Measurements from ENCODE around the gene NRIP1. TPM values are rescaled to one million over a fixed set of nuclear protein-coding genes. Genes with fewer than 3 reads are reported as not detected.

NRIP1 gene
- total RNA-seq, 2 experiments from 2014 or later = 4.4 to 5.4 TPM

DNA sequence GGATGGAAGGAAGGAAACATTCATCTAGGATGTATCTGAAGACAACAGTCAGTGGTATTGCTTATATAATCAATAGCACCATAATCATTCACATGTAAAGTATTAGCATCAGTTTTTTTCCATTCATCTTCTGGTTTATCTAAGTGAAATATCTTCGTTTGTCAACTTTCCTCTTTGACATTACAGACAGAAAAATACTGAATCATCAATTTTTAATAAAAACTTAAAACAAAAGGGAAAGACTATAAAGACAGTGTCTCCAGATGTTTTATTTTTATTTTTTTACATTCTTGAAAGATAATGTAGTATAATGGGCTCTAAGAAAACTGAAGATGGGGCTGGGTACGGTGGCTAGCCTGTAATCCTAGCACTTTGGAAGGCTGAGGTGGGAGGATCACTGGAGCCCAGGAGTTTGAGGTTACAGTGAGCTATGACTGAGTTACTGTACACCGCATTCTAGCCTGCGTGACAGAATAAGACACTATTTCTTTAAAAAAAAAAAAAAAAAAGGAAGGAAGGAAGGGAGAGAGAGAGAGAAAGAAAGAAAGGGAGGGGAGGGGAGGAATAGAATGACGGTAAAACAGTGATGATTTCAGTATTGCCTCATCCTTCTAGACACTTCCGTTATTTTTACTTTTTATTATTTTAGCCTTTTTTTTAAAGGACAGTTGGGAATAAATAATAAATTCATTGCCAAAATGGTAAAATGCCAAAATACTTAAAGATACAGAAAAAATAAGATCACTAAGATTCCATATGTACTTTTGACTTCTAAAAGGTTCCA, 89.5 kb downstream of the NRIP1 start:
- Mint-ChIP-seq H3K4me1 (ENCODE audit: low read depth) (no peaks in the 10 kb centered on the region), H3K4me3 (no peak overlapping the region), H3K27me3 (no peaks in the 10 kb centered on the region), H3K36me3 (no peaks in the 10 kb centered on the region), H3K27ac (no peak overlapping the region), H3K9me3 (no peaks in the 10 kb centered on the region)
- POLR2A ChIA-PET = no interaction called here
- DNase-seq = no peak
- CTCF ChIA-PET = no interaction called here
- intact Hi-C loops (cut with micrococcal nuclease) = no loop called here

DNA sequence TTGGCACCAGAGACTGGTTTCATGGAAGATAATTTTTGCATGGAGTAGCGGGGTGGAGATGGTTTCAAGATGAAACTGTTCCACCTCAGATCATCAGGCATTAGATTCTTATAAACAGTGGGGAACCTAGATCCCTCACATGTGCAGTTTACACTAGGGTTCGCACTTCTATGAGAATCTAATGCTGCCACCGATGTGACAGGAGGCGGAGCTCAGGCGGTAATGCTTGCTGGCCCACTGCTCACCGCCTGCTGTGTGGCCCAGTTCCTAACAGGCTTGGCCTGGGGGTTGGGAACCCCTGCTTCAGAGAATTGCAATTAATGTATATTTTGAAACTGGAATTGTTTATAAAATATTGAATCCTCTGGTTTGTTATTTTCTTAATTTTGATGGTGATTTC, 92.1 kb downstream of the NRIP1 start:
- no peaks in the 10 kb centered on the region for H3K4me1 Mint-ChIP-seq (ENCODE audit: low read depth)
- peaks cover 15% of the 10 kb centered on the region for H3K36me3 Mint-ChIP-seq
- H3K9me3 Mint-ChIP-seq = no peaks in the 10 kb centered on the region
- ChIA-PET CTCF (no interaction called here), POLR2A (no interaction called here)
- no peak for DNase-seq
- no peak overlapping the region for H3K27ac Mint-ChIP-seq
- no peak overlapping the region for H3K4me3 Mint-ChIP-seq
- H3K27me3 Mint-ChIP-seq = no peaks in the 10 kb centered on the region
- intact Hi-C loops (cut with micrococcal nuclease) = no loop called here

DNA sequence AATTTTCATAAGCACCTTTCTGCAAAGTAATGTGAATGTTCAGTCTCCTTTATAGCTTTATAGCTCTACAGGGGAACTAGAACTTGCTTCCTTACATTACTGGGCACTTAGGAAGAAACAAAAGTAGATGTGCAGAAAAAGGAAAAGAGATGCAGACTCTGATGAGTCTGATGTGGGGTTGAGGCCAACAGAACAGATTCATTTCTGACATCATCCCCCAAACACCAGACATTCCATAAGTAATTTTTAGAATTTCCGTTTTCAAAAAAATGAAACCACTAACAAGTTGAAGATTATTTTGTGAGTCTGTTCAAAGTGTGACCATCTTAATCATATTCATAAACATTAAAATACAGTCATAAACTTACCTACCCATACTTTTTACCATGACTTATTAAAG, 96.0 kb downstream of the NRIP1 start:
- ChIA-PET POLR2A (no interaction called here), CTCF (no interaction called here)
- Mint-ChIP-seq H3K36me3 (peaks cover 34% of the 10 kb centered on the region), H3K9me3 (peaks cover 2% of the 10 kb centered on the region), H3K27ac (no peak overlapping the region), H3K27me3 (no peaks in the 10 kb centered on the region), H3K4me3 (no peak overlapping the region), H3K4me1 (ENCODE audit: low read depth) (no peaks in the 10 kb centered on the region)
- DNase-seq = no peak
- intact Hi-C loops (cut with micrococcal nuclease) = no loop called here

DNA sequence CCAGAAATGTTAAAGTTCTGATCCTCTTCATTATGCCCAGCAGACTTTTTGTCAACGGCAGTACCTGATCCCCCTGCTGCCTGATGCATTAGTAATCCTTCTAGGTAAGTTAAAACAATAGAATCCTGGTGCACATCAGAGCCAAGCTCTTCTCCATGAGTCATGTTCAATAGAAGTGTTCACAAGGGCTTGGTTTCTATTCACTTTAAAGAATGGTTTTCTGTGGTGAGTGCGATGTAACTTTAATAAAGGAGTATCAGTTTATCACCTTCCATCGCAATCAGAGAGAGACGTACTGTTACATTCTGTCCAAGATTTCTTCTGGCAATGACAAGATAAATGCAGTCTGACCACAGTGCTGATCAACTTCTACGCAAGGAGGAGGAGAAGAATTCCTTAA, 96.8 kb downstream of the NRIP1 start:
- intact Hi-C loops (cut with micrococcal nuclease) = no loop called here
- CTCF ChIA-PET = no interaction called here
- peaks cover 2% of the 10 kb centered on the region for H3K9me3 Mint-ChIP-seq
- no peaks in the 10 kb centered on the region for H3K27me3 Mint-ChIP-seq
- POLR2A ChIA-PET = no interaction called here
- H3K4me3 Mint-ChIP-seq = no peak overlapping the region
- DNase-seq = no peak
- peaks cover 34% of the 10 kb centered on the region for H3K36me3 Mint-ChIP-seq
- H3K4me1 Mint-ChIP-seq (ENCODE audit: low read depth) = no peaks in the 10 kb centered on the region
- H3K27ac Mint-ChIP-seq = no peak overlapping the region

DNA sequence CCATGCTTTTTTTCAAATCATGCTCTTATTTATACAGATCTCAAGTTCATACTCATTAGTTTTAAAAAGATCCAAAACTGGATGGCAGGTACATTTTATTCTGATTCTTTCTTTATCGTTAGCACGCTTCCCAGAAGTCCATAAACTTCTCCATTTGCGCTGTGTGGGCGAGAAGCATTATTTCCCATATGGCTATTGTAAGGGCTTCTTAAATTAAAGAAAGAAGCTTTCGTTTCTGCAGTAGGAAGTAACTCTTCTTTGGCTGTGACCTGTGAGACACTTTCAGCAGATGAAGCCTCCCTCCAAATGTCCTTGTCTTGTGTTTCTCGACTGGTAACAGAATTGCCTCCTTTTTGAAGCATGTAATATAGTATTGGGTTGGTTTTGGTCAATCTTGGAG, 100.2 kb downstream of the NRIP1 start:
- intact Hi-C loops (cut with micrococcal nuclease) = no loop called here
- POLR2A ChIA-PET = no interaction called here
- peaks cover 34% of the 10 kb centered on the region for H3K36me3 Mint-ChIP-seq
- no peak overlapping the region for H3K4me3 Mint-ChIP-seq
- no peak overlapping the region for H3K27ac Mint-ChIP-seq
- H3K9me3 Mint-ChIP-seq = peaks cover 2% of the 10 kb centered on the region
- CTCF ChIA-PET = no interaction called here
- no peak for DNase-seq
- H3K4me1 Mint-ChIP-seq (ENCODE audit: low read depth) = no peaks in the 10 kb centered on the region
- H3K27me3 Mint-ChIP-seq = no peaks in the 10 kb centered on the region

DNA sequence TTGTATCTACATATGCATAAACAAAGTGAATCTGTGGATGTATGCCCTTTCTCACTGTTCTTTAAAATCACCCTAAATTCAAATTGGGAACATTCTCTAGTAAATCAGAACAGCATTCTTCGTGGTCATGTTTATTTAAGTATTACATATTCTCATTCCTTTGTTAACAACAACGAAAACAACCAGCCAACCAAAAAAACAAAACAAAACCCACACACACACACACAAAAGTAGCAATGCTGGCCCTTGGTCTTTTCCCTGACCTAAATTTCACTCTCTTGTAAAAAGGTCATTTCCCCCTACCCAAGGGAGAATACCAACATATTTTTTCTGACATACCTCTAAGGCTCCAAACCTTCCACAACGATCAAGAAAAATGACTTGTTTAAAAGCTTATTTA, 102.6 kb downstream of the NRIP1 start:
- Mint-ChIP-seq H3K4me1 (ENCODE audit: low read depth) (no peaks in the 10 kb centered on the region), H3K27me3 (no peaks in the 10 kb centered on the region), H3K9me3 (peaks cover 2% of the 10 kb centered on the region), H3K27ac (no peak overlapping the region), H3K4me3 (no peak overlapping the region), H3K36me3 (peaks cover 15% of the 10 kb centered on the region)
- POLR2A ChIA-PET = no interaction called here
- CTCF ChIA-PET = no interaction called here
- intact Hi-C loops (cut with micrococcal nuclease) = no loop called here
- no peak for DNase-seq

DNA sequence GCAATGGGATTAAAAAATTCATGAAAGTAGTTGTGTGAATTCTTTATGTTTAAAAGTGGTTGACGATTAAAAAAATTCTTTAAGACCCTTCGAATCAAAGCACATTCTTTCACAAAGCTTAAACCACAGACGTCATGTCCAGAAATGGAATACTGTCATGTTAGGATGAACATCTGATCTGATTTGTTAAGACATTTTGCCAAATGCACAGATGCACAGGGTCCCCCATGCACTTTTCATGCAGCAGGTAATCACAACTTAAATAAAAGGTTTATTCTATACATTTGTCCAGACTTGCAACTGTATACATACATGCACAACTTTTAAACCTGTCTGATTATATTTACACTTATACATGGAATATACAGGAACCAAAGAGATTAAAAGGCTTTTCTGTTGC, 103.3 kb downstream of the NRIP1 start:
- intact Hi-C loops (cut with micrococcal nuclease) = no loop called here
- peaks cover 2% of the 10 kb centered on the region for H3K9me3 Mint-ChIP-seq
- no peak overlapping the region for H3K4me3 Mint-ChIP-seq
- CTCF ChIA-PET = no interaction called here
- H3K36me3 Mint-ChIP-seq = peaks cover 11% of the 10 kb centered on the region
- POLR2A ChIA-PET = no interaction called here
- no peaks in the 10 kb centered on the region for H3K4me1 Mint-ChIP-seq (ENCODE audit: low read depth)
- no peaks in the 10 kb centered on the region for H3K27me3 Mint-ChIP-seq
- no peak for DNase-seq
- no peak overlapping the region for H3K27ac Mint-ChIP-seq

DNA sequence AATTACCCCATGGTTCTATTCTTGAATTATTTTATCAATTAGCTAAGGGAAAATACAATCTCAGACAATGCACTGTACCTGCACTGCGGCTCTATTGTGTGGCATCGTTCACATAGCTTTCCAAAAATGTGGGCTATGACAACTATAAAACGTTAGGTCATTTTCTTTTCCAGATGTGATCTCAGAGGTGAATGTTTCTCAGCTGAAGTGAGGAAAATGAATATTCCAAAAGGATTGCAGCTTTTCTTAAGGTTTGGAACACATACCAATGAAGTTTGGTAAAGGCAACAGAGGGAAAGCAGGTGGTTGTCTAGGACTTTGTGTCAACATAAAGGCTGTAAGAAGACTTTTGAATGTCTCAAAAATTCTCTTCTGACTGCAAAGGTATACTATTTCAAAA, 105.5 kb downstream of the NRIP1 start:
- H3K36me3 Mint-ChIP-seq = no peaks in the 10 kb centered on the region
- no peak for DNase-seq
- no peaks in the 10 kb centered on the region for H3K4me1 Mint-ChIP-seq (ENCODE audit: low read depth)
- POLR2A ChIA-PET = no interaction called here
- H3K27me3 Mint-ChIP-seq = no peaks in the 10 kb centered on the region
- CTCF ChIA-PET = no interaction called here
- intact Hi-C loops (cut with micrococcal nuclease) = loop anchor here (10.0 kb wide), 1 partner anchor 55 kb away; no protein-coding TSS in a partner anchor
- no peak overlapping the region for H3K27ac Mint-ChIP-seq
- H3K4me3 Mint-ChIP-seq = no peak overlapping the region
- H3K9me3 Mint-ChIP-seq = no peaks in the 10 kb centered on the region

DNA sequence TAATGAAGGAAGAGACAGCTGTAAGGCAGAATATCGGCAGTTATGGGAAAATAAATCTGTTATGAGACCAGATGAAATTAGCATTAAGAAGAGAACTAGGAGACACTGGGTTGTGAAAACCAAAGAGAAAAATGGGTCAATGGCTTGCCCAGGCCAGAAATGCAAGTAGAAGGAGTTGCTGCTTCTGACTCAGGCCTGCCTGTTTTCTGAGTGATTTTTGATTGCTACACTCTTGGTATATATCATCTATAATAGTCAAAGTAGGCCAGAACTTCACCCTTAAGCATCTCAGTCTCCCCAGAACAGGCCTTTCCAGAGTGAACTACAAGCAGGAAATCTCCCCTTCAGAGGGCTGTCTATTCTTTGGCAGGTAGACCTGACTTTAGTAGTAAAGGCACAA, 107.0 kb downstream of the NRIP1 start:
- no peak overlapping the region for H3K4me3 Mint-ChIP-seq
- POLR2A ChIA-PET = no interaction called here
- no peaks in the 10 kb centered on the region for H3K4me1 Mint-ChIP-seq (ENCODE audit: low read depth)
- CTCF ChIA-PET = interaction anchor here (0.6 kb wide), 1 partner anchor 455 kb away, joined by 3 read pairs; no protein-coding TSS in a partner anchor
- no peak overlapping the region for H3K27ac Mint-ChIP-seq
- no peaks in the 10 kb centered on the region for H3K9me3 Mint-ChIP-seq
- no peaks in the 10 kb centered on the region for H3K36me3 Mint-ChIP-seq
- intact Hi-C loops (cut with micrococcal nuclease) = loop anchor here (10.0 kb wide), 1 partner anchor 57 kb away; no protein-coding TSS in a partner anchor
- no peak for DNase-seq
- H3K27me3 Mint-ChIP-seq = no peaks in the 10 kb centered on the region

DNA sequence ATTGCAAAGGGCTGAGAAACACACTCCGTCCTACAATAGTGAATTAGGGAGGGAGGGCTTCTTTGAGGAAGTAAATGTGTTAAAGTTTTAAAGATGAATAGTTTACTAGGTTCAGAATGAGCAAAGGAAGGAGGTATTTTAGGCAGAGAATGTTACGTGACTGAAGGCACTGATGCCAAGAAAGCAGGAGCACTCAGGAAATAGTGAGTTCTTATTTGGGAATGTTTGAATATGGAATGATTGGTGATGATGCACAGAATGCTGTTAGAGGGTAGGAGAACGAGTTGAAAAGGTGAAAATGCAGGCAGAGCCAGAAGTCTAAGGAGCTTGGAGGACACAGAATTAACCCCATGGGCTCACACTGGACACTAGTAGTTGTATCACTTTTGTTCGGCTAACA, 108.0 kb downstream of the NRIP1 start:
- Mint-ChIP-seq H3K9me3 (no peaks in the 10 kb centered on the region), H3K4me3 (no peak overlapping the region), H3K36me3 (no peaks in the 10 kb centered on the region), H3K27me3 (no peaks in the 10 kb centered on the region), H3K27ac (no peak overlapping the region), H3K4me1 (ENCODE audit: low read depth) (no peaks in the 10 kb centered on the region)
- ChIA-PET CTCF (no interaction called here), POLR2A (no interaction called here)
- intact Hi-C loops (cut with micrococcal nuclease) = loop anchor here (10.0 kb wide), 1 partner anchor 58 kb away; no protein-coding TSS in a partner anchor
- no peak for DNase-seq

DNA sequence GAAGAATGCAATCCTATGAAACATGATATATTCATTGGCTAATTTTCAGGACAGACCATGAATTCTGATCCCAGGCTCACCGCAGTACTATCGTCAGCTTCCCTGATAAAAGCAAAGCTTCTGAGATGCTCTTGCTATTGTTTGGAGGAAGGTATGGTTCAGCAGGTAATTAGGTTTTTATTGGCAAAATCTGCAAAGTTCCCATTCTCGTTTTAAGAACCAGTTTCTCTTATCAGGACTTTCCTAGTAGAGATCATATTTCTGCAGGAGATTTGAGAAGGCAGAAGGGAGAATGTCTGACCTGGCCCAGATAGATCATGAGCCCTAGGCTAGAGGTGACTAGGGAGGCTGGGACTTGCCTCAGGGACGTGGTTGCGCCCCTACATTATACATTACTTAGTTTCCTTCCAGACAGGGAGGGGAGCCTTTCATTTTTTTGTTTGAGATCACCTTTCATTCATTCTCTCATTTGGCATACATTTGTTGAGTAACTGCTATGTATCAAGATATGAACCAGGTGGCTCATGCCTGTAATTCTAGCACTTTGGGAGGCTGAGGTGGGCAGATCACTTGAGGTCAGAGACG, 108.8 kb downstream of the NRIP1 start:
- intact Hi-C loops (cut with micrococcal nuclease) = loop anchor here (10.0 kb wide), 1 partner anchor 59 kb away; no protein-coding TSS in a partner anchor
- no peak overlapping the region for H3K27ac Mint-ChIP-seq
- H3K36me3 Mint-ChIP-seq = no peaks in the 10 kb centered on the region
- no peak overlapping the region for H3K4me3 Mint-ChIP-seq
- no peaks in the 10 kb centered on the region for H3K9me3 Mint-ChIP-seq
- ChIA-PET CTCF (no interaction called here), POLR2A (no interaction called here)
- H3K4me1 Mint-ChIP-seq (ENCODE audit: low read depth) = no peaks in the 10 kb centered on the region
- no peaks in the 10 kb centered on the region for H3K27me3 Mint-ChIP-seq
- no peak for DNase-seq

DNA sequence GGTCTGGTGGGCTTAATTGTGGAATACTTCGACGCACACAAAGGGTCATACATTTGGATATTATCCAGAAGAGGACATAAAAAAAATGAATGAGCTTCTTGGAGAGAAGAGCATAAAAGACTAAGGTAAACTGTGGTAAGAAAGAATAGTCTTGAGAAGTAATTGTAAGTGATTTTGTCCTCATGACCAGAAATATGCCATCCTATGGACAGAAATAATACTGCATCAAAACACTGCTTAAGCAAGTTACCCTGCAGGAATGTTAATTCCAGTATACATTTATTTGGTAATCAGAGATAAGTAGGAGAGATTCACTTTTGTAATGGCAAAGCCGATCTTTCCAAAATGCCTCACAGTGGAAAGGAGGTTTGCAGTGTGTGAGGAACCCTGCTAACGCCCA, 111.9 kb downstream of the NRIP1 start:
- Mint-ChIP-seq H3K4me1 (ENCODE audit: low read depth) (no peaks in the 10 kb centered on the region), H3K27me3 (peaks cover 2% of the 10 kb centered on the region), H3K4me3 (no peak overlapping the region), H3K27ac (no peak overlapping the region), H3K9me3 (peaks cover 3% of the 10 kb centered on the region), H3K36me3 (no peaks in the 10 kb centered on the region)
- POLR2A ChIA-PET = no interaction called here
- CTCF ChIA-PET = no interaction called here
- no peak for DNase-seq
- intact Hi-C loops (cut with micrococcal nuclease) = loop anchor here (10.0 kb wide), 1 partner anchor 62 kb away; no protein-coding TSS in a partner anchor

DNA sequence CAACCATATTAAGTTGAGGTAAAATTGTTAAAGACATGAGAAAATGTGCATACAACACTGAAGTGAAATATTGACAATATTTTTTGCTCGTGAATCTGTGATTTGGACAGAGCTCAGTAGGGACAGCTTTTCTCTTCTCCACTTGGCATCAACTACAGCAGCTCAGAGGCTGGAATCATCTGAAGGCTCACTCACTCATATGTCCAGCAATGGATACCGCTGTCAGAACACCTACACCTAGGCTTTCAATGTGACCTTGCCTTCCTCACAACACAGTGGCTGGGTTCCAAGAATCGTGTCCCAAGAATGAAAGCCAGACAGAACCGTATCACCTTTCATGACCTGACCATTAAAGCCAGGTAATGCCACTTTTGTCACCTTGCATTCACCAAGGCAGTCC, 115.2 kb downstream of the NRIP1 start:
- H3K27ac Mint-ChIP-seq = no peak overlapping the region
- CTCF ChIA-PET = no interaction called here
- no peak overlapping the region for H3K4me3 Mint-ChIP-seq
- POLR2A ChIA-PET = no interaction called here
- H3K4me1 Mint-ChIP-seq (ENCODE audit: low read depth) = no peaks in the 10 kb centered on the region
- intact Hi-C loops (cut with micrococcal nuclease) = loop anchor here (10.0 kb wide), 1 partner anchor 65 kb away; no protein-coding TSS in a partner anchor
- no peak for DNase-seq
- H3K36me3 Mint-ChIP-seq = no peaks in the 10 kb centered on the region
- H3K27me3 Mint-ChIP-seq = peaks cover 2% of the 10 kb centered on the region
- peaks cover 3% of the 10 kb centered on the region for H3K9me3 Mint-ChIP-seq
